ENCODE measurements around the gene TRIM24. TPM values are rescaled to one million over a fixed set of nuclear protein-coding genes. Genes with fewer than 3 reads are reported as not detected.
"Not testable (repeated sequence)": the region's sequence is repeated elsewhere in the genome, so short reads cannot be mapped to it uniquely, and the experiment has no call there.

The TRIM24 gene
- total RNA-seq, 1 donor from 2014 or later, result 60.3 TPM

GRCh38 chr7:138495485-138495884, 35.4 kb downstream of the TRIM24 start:
- Histone ChIP-seq H3K79me2 (ENCODE audit: insufficient read depth, low read length) (peaks cover 97% of the 10 kb centered on the region), H3K4me2 (ENCODE audit: low read length) (no peak overlapping the region), H3K36me3 (ENCODE audit: insufficient read depth, low read length) (no peaks in the 10 kb centered on the region), H4K20me1 (ENCODE audit: insufficient read depth, low read length) (peaks cover 65% of the 10 kb centered on the region), H3K9ac (ENCODE audit: low read length) (no peak overlapping the region), H3K4me3 (ENCODE audit: insufficient read depth, low read depth, low read length) (no peak overlapping the region), H2AFZ (ENCODE audit: low read depth, low read length) (no peak overlapping the region), H3K27ac (ENCODE audit: low read depth, low read length) (no peak overlapping the region), H3K27me3 (ENCODE audit: insufficient read depth, low read length) (no peaks in the 10 kb centered on the region), H3K9me3 (ENCODE audit: insufficient read depth, low read depth, low read length) (no peaks in the 10 kb centered on the region), H3K4me1 (ENCODE audit: insufficient read depth, low read length) (no peaks in the 10 kb centered on the region)
- TF ChIP-seq EZH2 (IDR thresholded peaks at IDR 0.05; ENCODE audit: insufficient read depth, low read length), result no peak
- TF ChIP-seq, protein P1, sequence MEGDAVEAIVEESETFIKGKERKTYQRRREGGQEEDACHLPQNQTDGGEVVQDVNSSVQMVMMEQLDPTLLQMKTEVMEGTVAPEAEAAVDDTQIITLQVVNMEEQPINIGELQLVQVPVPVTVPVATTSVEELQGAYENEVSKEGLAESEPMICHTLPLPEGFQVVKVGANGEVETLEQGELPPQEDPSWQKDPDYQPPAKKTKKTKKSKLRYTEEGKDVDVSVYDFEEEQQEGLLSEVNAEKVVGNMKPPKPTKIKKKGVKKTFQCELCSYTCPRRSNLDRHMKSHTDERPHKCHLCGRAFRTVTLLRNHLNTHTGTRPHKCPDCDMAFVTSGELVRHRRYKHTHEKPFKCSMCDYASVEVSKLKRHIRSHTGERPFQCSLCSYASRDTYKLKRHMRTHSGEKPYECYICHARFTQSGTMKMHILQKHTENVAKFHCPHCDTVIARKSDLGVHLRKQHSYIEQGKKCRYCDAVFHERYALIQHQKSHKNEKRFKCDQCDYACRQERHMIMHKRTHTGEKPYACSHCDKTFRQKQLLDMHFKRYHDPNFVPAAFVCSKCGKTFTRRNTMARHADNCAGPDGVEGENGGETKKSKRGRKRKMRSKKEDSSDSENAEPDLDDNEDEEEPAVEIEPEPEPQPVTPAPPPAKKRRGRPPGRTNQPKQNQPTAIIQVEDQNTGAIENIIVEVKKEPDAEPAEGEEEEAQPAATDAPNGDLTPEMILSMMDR (IDR thresholded peaks at IDR 0.05; ENCODE audit: insufficient read depth, low read depth, low read length), result no peak
- H3K27me3 Mint-ChIP-seq (ENCODE audit: low read depth, unreplicated experiment), result no peaks in the 10 kb centered on the region
- DNase-seq (ENCODE audit: low read depth) (no peak), FAIRE-seq (no peak)
- no peak overlapping the region for H3K27ac Mint-ChIP-seq (ENCODE audit: unreplicated experiment)
- H3K36me3 Mint-ChIP-seq (ENCODE audit: low read depth, unreplicated experiment), result peaks cover 18% of the 10 kb centered on the region
- H3K9me3 Mint-ChIP-seq (ENCODE audit: unreplicated experiment), result no peaks in the 10 kb centered on the region
- H3K4me1 Mint-ChIP-seq (ENCODE audit: low read depth, unreplicated experiment), result peaks cover 9% of the 10 kb centered on the region
- H3K4me3 Mint-ChIP-seq (ENCODE audit: unreplicated experiment), result no peak overlapping the region

GRCh38 chr7:138499340-138499739, 39.3 kb downstream of the TRIM24 start:
- Histone ChIP-seq H3K4me1 (ENCODE audit: insufficient read depth, low read length) (no peaks in the 10 kb centered on the region), H2AFZ (ENCODE audit: low read depth, low read length) (no peak overlapping the region), H3K4me2 (ENCODE audit: low read length) (no peak overlapping the region), H4K20me1 (ENCODE audit: insufficient read depth, low read length) (peaks cover 47% of the 10 kb centered on the region), H3K9me3 (ENCODE audit: insufficient read depth, low read depth, low read length) (no peaks in the 10 kb centered on the region), H3K36me3 (ENCODE audit: insufficient read depth, low read length) (no peaks in the 10 kb centered on the region), H3K9ac (ENCODE audit: low read length) (no peak overlapping the region), H3K79me2 (ENCODE audit: insufficient read depth, low read length) (peaks cover 90% of the 10 kb centered on the region), H3K27ac (ENCODE audit: low read depth, low read length) (no peak overlapping the region), H3K4me3 (ENCODE audit: insufficient read depth, low read depth, low read length) (no peak overlapping the region), H3K27me3 (ENCODE audit: insufficient read depth, low read length) (no peaks in the 10 kb centered on the region)
- DNase-seq (ENCODE audit: low read depth) (no peak), FAIRE-seq (no peak)
- no peaks in the 10 kb centered on the region for H3K9me3 Mint-ChIP-seq (ENCODE audit: unreplicated experiment)
- TF ChIP-seq, protein P1 (IDR thresholded peaks at IDR 0.05; ENCODE audit: insufficient read depth, low read depth, low read length), result no peak
- TF ChIP-seq EZH2 (IDR thresholded peaks at IDR 0.05; ENCODE audit: insufficient read depth, low read length), result no peak
- no peak overlapping the region for H3K27ac Mint-ChIP-seq (ENCODE audit: unreplicated experiment)
- H3K27me3 Mint-ChIP-seq (ENCODE audit: low read depth, unreplicated experiment), result no peaks in the 10 kb centered on the region
- H3K4me1 Mint-ChIP-seq (ENCODE audit: low read depth, unreplicated experiment), result peaks cover 8% of the 10 kb centered on the region
- H3K4me3 Mint-ChIP-seq (ENCODE audit: unreplicated experiment), result no peak overlapping the region
- peaks cover 10% of the 10 kb centered on the region for H3K36me3 Mint-ChIP-seq (ENCODE audit: low read depth, unreplicated experiment)

DNA sequence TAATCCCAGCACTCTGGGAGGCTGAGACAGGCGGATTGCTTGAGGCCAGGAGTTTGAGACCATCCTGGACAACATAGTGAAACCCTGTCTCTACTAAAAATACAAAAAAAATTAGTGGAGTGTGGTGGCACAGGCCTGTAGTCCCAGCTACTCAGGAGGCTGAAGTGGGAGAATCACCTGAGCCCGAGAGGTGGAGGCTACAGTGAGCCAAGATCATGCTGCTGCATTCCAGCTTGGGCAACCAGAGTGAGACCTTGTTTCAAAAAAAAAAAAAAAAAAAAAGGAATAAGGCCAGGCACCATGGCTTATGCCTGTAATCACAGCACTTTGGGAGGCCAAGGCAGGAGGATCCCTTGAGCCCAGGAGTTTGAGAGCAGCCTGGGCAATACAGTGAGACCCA, 40.2 kb downstream of the TRIM24 start:
- H3K27ac ChIP-seq (ENCODE audit: low read depth, low read length); H3K4me3 Mint-ChIP-seq (ENCODE audit: unreplicated experiment); H3K9me3 ChIP-seq (ENCODE audit: insufficient read depth, low read depth, low read length); H3K27ac Mint-ChIP-seq (ENCODE audit: unreplicated experiment); H3K27me3 Mint-ChIP-seq (ENCODE audit: low read depth, unreplicated experiment); H3K36me3 ChIP-seq (ENCODE audit: insufficient read depth, low read length); FAIRE-seq; H3K9me3 Mint-ChIP-seq (ENCODE audit: unreplicated experiment); H3K4me2 ChIP-seq (ENCODE audit: low read length); H3K4me3 ChIP-seq (ENCODE audit: insufficient read depth, low read depth, low read length); H3K27me3 ChIP-seq (ENCODE audit: insufficient read depth, low read length); H3K9ac ChIP-seq (ENCODE audit: low read length); DNase-seq (ENCODE audit: low read depth); H3K4me1 ChIP-seq (ENCODE audit: insufficient read depth, low read length); H2AFZ ChIP-seq (ENCODE audit: low read depth, low read length): not testable (repeated sequence)
- Mint-ChIP-seq H3K36me3 (ENCODE audit: low read depth, unreplicated experiment) (peaks cover 12% of the 10 kb centered on the region), H3K4me1 (ENCODE audit: low read depth, unreplicated experiment) (peaks cover 10% of the 10 kb centered on the region)
- Histone ChIP-seq H4K20me1 (ENCODE audit: insufficient read depth, low read length) (peaks cover 42% of the 10 kb centered on the region), H3K79me2 (ENCODE audit: insufficient read depth, low read length) (peaks cover 86% of the 10 kb centered on the region)

Data from astrocyte (in vitro differentiated cells and primary cell).